T-helper 22 cell (primary cell): ENCODE data around the gene DLG5.

ENCODE experiments used
- DNase-seq: peaks from one replicate; pipeline ENCODE4 v3.0.0-alpha.2; 2020; ENCODE audit warnings: low read depth

DLG5 gene

GRCh38 chr10:77841711-77842375 is 84.7 kb downstream of the DLG5 start:
- DNase-seq, result no peak

- DNase-seq, result no peak
These were observed 85.9 kb downstream of the DLG5 start for GRCh38 chr10:77840636-77841035.

- no peak for DNase-seq
These were observed 88.5 kb downstream of the DLG5 start for GRCh38 chr10:77837925-77838595.

GRCh38 chr10:77837248-77837924 is 89.2 kb downstream of the DLG5 start:
- DNase-seq, result peak; percentile 58

- DNase-seq, result peak; percentile 77
These were observed 90.2 kb downstream of the DLG5 start for GRCh38 chr10:77836299-77836820.

GRCh38 chr10:77835669-77836086 is 90.9 kb downstream of the DLG5 start:
- no peak for DNase-seq

GRCh38 chr10:77834943-77835668 is 91.4 kb downstream of the DLG5 start:
- DNase-seq, result no peak

- DNase-seq, result no peak
These were observed 92.0 kb downstream of the DLG5 start for GRCh38 chr10:77834540-77834939.

GRCh38 chr10:77833792-77834191 is 92.8 kb downstream of the DLG5 start:
- DNase-seq, result no peak

GRCh38 chr10:77833225-77833624 is 93.3 kb downstream of the DLG5 start:
- DNase-seq, result no peak

- DNase-seq, result peak; percentile 67
These were observed 94.3 kb downstream of the DLG5 start for GRCh38 chr10:77832238-77832637.

- DNase-seq, result no peak
These were observed 97.2 kb downstream of the DLG5 start for GRCh38 chr10:77829356-77829755.

GRCh38 chr10:77828377-77828776 is 98.2 kb downstream of the DLG5 start:
- no peak for DNase-seq

GRCh38 chr10:77827366-77827765 is 99.2 kb downstream of the DLG5 start:
- no peak for DNase-seq

- DNase-seq, result no peak
These were observed 100.6 kb downstream of the DLG5 start for GRCh38 chr10:77825965-77826364.

GRCh38 chr10:77824908-77825307 is 101.6 kb downstream of the DLG5 start:
- no peak for DNase-seq

GRCh38 chr10:77823811-77824542 is 102.6 kb downstream of the DLG5 start:
- DNase-seq, result no peak

- no peak for DNase-seq
These were observed 105.0 kb downstream of the DLG5 start for GRCh38 chr10:77821551-77821950.

GRCh38 chr10:77821036-77821435 is 105.5 kb downstream of the DLG5 start:
- DNase-seq, result no peak

- no peak for DNase-seq
These were observed 106.2 kb downstream of the DLG5 start for GRCh38 chr10:77820349-77820748.
